ENCODE results near the gene TELO2.

TELO2 gene

DNA sequence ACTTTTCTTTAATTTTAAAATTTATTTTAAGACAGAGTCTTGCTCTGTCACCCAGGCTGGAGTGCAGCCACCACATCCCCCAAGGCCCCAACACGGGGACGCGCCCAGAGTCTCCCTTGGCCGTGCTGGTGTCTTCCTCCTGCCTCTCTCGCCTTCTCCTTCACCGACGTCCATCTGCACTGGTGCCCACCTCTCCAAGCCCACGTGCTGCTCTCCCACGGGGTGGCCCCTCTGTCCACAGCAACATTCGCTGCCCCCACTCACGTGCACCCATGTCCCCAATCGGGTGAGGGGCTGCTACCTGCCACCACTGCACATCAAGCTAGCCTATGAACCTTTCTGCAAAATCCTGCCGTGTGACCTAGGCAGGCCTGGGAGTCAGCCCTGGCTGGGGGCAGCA lies 43.4 kb downstream of the TELO2 start:
- Histone ChIP-seq H3K27me3 (ENCODE audit: control insufficient read depth, low read length) (no peaks in the 10 kb centered on the region), H3K4me1 (ENCODE audit: control insufficient read depth, low read length) (peaks cover 4% of the 10 kb centered on the region; the same call in 1 of the 2 replicates), H3K27ac (ENCODE audit: low read depth, low read length) (no peak overlapping the region), H3K79me2 (ENCODE audit: control insufficient read depth, low read length) (no peaks in the 10 kb centered on the region), H3K36me3 (ENCODE audit: control insufficient read depth, low read length) (no peaks in the 10 kb centered on the region), H3K9me2 (replicated peaks; ENCODE audit: control insufficient read depth, low read length) (no peaks in the 10 kb centered on the region), H3F3A (ENCODE audit: control insufficient read depth, insufficient read depth) (no peaks in the 10 kb centered on the region), H3K4me2 (ENCODE audit: low read length) (no peak overlapping the region), H3K9me3 (ENCODE audit: control insufficient read depth, insufficient read depth, low read length) (no peaks in the 10 kb centered on the region), H4K20me1 (ENCODE audit: control insufficient read depth, insufficient read depth, low read depth, low read length) (no peaks in the 10 kb centered on the region), H3K4me3 (ENCODE audit: low read length) (no peak overlapping the region)
- TF ChIP-seq, protein P1, sequence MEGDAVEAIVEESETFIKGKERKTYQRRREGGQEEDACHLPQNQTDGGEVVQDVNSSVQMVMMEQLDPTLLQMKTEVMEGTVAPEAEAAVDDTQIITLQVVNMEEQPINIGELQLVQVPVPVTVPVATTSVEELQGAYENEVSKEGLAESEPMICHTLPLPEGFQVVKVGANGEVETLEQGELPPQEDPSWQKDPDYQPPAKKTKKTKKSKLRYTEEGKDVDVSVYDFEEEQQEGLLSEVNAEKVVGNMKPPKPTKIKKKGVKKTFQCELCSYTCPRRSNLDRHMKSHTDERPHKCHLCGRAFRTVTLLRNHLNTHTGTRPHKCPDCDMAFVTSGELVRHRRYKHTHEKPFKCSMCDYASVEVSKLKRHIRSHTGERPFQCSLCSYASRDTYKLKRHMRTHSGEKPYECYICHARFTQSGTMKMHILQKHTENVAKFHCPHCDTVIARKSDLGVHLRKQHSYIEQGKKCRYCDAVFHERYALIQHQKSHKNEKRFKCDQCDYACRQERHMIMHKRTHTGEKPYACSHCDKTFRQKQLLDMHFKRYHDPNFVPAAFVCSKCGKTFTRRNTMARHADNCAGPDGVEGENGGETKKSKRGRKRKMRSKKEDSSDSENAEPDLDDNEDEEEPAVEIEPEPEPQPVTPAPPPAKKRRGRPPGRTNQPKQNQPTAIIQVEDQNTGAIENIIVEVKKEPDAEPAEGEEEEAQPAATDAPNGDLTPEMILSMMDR (IDR thresholded peaks at IDR 0.05; ENCODE audit: low read depth, low read length, poor library complexity, severe bottlenecking): no peak
- no peak for TF ChIP-seq EZH2phosphoT487 (IDR thresholded peaks at IDR 0.05; ENCODE audit: borderline replicate concordance, low read length)

DNA sequence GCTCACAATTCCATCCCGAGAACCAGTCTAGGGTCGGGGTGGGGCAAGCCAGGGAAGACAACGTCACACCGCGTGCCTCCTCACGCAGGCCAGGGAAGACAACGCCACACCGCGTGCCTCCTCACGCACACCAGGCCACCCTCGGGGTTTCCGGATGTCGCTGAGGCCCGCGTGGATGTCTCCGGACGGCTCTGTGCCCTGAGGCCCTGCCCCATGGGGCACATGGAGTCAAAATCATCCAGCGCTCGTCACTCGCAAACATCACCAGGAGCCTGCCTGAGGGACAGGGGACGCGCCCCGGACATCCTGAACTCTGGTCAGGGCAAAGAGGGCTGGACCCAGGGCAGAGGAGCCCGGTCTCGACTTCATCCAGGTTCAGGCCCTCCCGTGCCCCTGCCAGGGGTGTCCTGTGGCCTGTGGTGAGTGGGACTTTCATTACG lies 44.0 kb downstream of the TELO2 start:
- Histone ChIP-seq H3K4me2 (ENCODE audit: low read length) (no peak overlapping the region), H3K27me3 (ENCODE audit: control insufficient read depth, low read length) (no peaks in the 10 kb centered on the region), H3K4me1 (ENCODE audit: control insufficient read depth, low read length) (peaks cover 4% of the 10 kb centered on the region; the same call in 1 of the 2 replicates), H3K79me2 (ENCODE audit: control insufficient read depth, low read length) (no peaks in the 10 kb centered on the region), H3F3A (ENCODE audit: control insufficient read depth, insufficient read depth) (no peaks in the 10 kb centered on the region), H4K20me1 (ENCODE audit: control insufficient read depth, insufficient read depth, low read depth, low read length) (no peaks in the 10 kb centered on the region), H3K4me3 (ENCODE audit: low read length) (no peak overlapping the region), H3K27ac (ENCODE audit: low read depth, low read length) (no peak overlapping the region), H3K9me2 (replicated peaks; ENCODE audit: control insufficient read depth, low read length) (no peaks in the 10 kb centered on the region), H3K9me3 (ENCODE audit: control insufficient read depth, insufficient read depth, low read length) (no peaks in the 10 kb centered on the region), H3K36me3 (ENCODE audit: control insufficient read depth, low read length) (no peaks in the 10 kb centered on the region)
- TF ChIP-seq, protein P1 (IDR thresholded peaks at IDR 0.05; ENCODE audit: low read depth, low read length, poor library complexity, severe bottlenecking): no peak
- no peak for TF ChIP-seq EZH2phosphoT487 (IDR thresholded peaks at IDR 0.05; ENCODE audit: borderline replicate concordance, low read length)

DNA sequence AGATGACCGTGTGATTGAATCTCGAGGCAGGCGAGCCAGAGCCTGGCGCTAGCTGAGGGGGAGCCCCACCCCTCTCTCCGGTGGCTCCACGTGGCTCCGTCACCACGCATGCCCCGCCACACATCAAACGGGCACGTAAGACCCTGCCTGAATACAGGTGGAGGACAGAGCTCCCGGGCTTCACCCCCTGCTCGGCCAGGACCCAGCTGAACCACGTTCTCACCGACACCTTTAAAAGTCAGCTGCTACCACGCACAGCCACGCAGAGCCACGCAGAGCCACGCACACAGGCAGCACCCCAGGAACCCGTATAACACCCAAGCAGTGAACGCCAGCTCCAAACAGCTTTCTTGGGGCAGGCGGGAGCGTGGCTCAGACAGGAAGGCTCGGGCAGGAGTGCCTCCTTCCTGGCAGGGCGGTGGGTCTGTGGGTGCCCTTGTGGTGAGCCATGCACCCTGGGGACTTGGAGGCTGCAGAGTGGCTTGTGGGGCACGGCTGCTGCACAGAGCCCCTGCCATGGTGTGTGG lies 44.7 kb downstream of the TELO2 start:
- Histone ChIP-seq H4K20me1 (ENCODE audit: control insufficient read depth, insufficient read depth, low read depth, low read length) (no peaks in the 10 kb centered on the region), H3K79me2 (ENCODE audit: control insufficient read depth, low read length) (no peaks in the 10 kb centered on the region), H3K9me3 (ENCODE audit: control insufficient read depth, insufficient read depth, low read length) (no peaks in the 10 kb centered on the region), H3K4me2 (ENCODE audit: low read length) (no peak overlapping the region), H3F3A (ENCODE audit: control insufficient read depth, insufficient read depth) (no peaks in the 10 kb centered on the region), H3K27me3 (ENCODE audit: control insufficient read depth, low read length) (no peaks in the 10 kb centered on the region), H3K27ac (ENCODE audit: low read depth, low read length) (no peak overlapping the region), H3K9me2 (replicated peaks; ENCODE audit: control insufficient read depth, low read length) (no peaks in the 10 kb centered on the region), H3K36me3 (ENCODE audit: control insufficient read depth, low read length) (no peaks in the 10 kb centered on the region), H3K4me3 (ENCODE audit: low read length) (no peak overlapping the region), H3K4me1 (ENCODE audit: control insufficient read depth, low read length) (peaks cover 4% of the 10 kb centered on the region; the same call in 1 of the 2 replicates)
- no peak for TF ChIP-seq EZH2phosphoT487 (IDR thresholded peaks at IDR 0.05; ENCODE audit: borderline replicate concordance, low read length)
- TF ChIP-seq, protein P1 (IDR thresholded peaks at IDR 0.05; ENCODE audit: low read depth, low read length, poor library complexity, severe bottlenecking): no peak
